ENCODE measurements around the gene PRELID3B.

Gene PRELID3B

GRCh38 chr20:59064214-59064722 lies 21.7 kb upstream of the PRELID3B start:
- Histone ChIP-seq H3K36me3 (ENCODE audit: control insufficient read depth, low read length) (no peaks in the 10 kb centered on the region), H3F3A (ENCODE audit: control insufficient read depth, insufficient read depth) (no peaks in the 10 kb centered on the region), H3K4me3 (ENCODE audit: low read length) (no peak overlapping the region), H3K27me3 (ENCODE audit: control insufficient read depth, low read length) (peaks cover 43% of the 10 kb centered on the region), H4K20me1 (ENCODE audit: control insufficient read depth, insufficient read depth, low read depth, low read length) (no peaks in the 10 kb centered on the region), H3K9me3 (ENCODE audit: control insufficient read depth, insufficient read depth, low read length) (no peaks in the 10 kb centered on the region), H3K4me1 (ENCODE audit: control insufficient read depth, low read length) (no peaks in the 10 kb centered on the region), H3K79me2 (ENCODE audit: control insufficient read depth, low read length) (no peaks in the 10 kb centered on the region), H3K9me2 (replicated peaks; ENCODE audit: control insufficient read depth, low read length) (no peaks in the 10 kb centered on the region), H3K4me2 (ENCODE audit: low read length) (no peak overlapping the region), H3K27ac (ENCODE audit: low read depth, low read length) (no peak overlapping the region)
- TF ChIP-seq EZH2phosphoT487 (IDR thresholded peaks at IDR 0.05; ENCODE audit: borderline replicate concordance, low read length), result no peak
- no peak for TF ChIP-seq CTCF (IDR thresholded peaks at IDR 0.05; ENCODE audit: low read depth, low read length, poor library complexity, severe bottlenecking)

DNA sequence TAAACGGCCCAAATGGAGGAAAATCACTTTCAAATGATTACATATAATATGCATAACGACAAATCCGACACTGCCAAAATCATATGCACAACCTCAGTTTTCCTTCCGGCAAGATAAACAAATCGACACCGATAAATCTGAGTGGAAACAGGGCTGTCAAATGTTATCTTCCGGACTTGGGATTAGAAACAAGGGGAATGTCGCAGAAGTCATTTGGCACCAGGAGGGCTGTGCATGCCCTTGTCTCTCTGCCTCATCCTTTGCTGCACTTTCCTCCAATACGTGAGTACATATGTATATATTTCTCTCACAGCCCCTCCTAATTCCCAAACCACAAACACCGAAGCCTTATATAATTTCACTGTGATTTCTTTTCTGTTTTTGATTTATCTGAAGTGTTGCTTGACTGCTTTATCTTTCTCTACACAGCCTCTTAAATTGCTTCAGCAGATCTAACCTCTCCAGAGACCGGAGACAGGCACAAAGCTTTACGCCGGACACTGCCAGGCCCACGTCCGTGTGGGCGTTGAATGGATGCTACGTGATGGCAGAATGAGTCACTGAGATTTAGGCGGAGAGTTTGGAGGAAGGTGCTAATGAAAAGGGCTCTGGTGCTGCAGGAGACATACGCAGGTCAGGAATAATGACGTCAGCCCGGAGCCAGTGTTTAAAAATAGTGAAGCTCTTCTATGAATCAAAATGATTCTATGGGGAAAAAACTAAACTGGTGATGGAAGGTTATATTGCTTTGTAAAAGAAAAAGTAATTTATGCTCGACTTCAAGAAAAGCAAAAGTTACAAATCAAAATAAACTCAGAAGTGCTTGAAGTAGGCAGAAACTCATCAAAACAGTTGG lies 21.0 kb upstream of the PRELID3B start:
- H3K79me2 ChIP-seq (ENCODE audit: control insufficient read depth, low read length), result no peaks in the 10 kb centered on the region
- no peak overlapping the region for H3K4me3 ChIP-seq (ENCODE audit: low read length)
- H3K9me2 ChIP-seq (replicated peaks; ENCODE audit: control insufficient read depth, low read length), result no peaks in the 10 kb centered on the region
- H3K4me1 ChIP-seq (ENCODE audit: control insufficient read depth, low read length), result no peaks in the 10 kb centered on the region
- H3K36me3 ChIP-seq (ENCODE audit: control insufficient read depth, low read length), result no peaks in the 10 kb centered on the region
- H3K27ac ChIP-seq (ENCODE audit: low read depth, low read length), result no peak overlapping the region
- no peaks in the 10 kb centered on the region for H3K9me3 ChIP-seq (ENCODE audit: control insufficient read depth, insufficient read depth, low read length)
- no peak overlapping the region for H3K4me2 ChIP-seq (ENCODE audit: low read length)
- TF ChIP-seq EZH2phosphoT487 (IDR thresholded peaks at IDR 0.05; ENCODE audit: borderline replicate concordance, low read length) (no peak), CTCF (IDR thresholded peaks at IDR 0.05; ENCODE audit: low read depth, low read length, poor library complexity, severe bottlenecking) (no peak)
- no peaks in the 10 kb centered on the region for H3F3A ChIP-seq (ENCODE audit: control insufficient read depth, insufficient read depth)
- H4K20me1 ChIP-seq (ENCODE audit: control insufficient read depth, insufficient read depth, low read depth, low read length), result no peaks in the 10 kb centered on the region
- peaks cover 39% of the 10 kb centered on the region for H3K27me3 ChIP-seq (ENCODE audit: control insufficient read depth, low read length)

DNA sequence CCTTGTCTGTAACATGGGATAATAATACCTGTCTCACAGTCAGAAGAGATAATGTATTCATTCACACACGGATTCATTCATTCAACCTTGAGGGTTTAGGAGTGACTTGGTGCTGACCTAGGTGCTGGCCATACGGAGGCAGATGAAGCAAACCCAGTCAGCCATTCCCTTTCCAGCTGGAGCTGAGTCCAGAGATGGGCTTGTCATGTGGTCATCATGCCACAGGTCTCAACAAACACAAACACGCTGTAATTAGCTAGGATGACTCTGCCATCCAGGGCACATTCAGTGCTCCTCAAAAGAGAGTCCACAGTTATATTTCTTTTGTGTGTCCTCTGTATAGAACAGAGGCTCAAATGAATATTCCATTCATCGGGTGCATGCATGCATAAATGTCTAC lies 19.5 kb upstream of the PRELID3B start:
- Histone ChIP-seq H3K27me3 (ENCODE audit: control insufficient read depth, low read length) (peaks cover 29% of the 10 kb centered on the region), H3K79me2 (ENCODE audit: control insufficient read depth, low read length) (no peaks in the 10 kb centered on the region), H3K27ac (ENCODE audit: low read depth, low read length) (no peak overlapping the region), H3K36me3 (ENCODE audit: control insufficient read depth, low read length) (no peaks in the 10 kb centered on the region), H3F3A (ENCODE audit: control insufficient read depth, insufficient read depth) (no peaks in the 10 kb centered on the region), H3K4me1 (ENCODE audit: control insufficient read depth, low read length) (no peaks in the 10 kb centered on the region), H4K20me1 (ENCODE audit: control insufficient read depth, insufficient read depth, low read depth, low read length) (no peaks in the 10 kb centered on the region), H3K4me3 (ENCODE audit: low read length) (no peak overlapping the region), H3K9me2 (replicated peaks; ENCODE audit: control insufficient read depth, low read length) (no peaks in the 10 kb centered on the region), H3K4me2 (ENCODE audit: low read length) (no peak overlapping the region), H3K9me3 (ENCODE audit: control insufficient read depth, insufficient read depth, low read length) (no peaks in the 10 kb centered on the region)
- no peak for TF ChIP-seq EZH2phosphoT487 (IDR thresholded peaks at IDR 0.05; ENCODE audit: borderline replicate concordance, low read length)
- no peak for TF ChIP-seq CTCF (IDR thresholded peaks at IDR 0.05; ENCODE audit: low read depth, low read length, poor library complexity, severe bottlenecking)

Measured in DOHH2 (cell line).